Stimulated activated naive CD8-positive, alpha-beta T cell treated with anti-CD3 and anti-CD28 coated beads, Interleukin-15, Interleukin-2, amounts not matched to agents 100 U/mL and 50 U/mL, for 24 hours (primary cell): Measurements from ENCODE around the gene CMPK1.

Source experiments
- ATAC-seq: fragments of 150-1000 bp; cut with Tn5 transposase; one replicate; pipeline ENCODE4 v1.10.0; 2021
- DNase-seq: peaks from one replicate; pipeline ENCODE4 v3.0.0; 2021

The CMPK1 gene

GRCh38 chr1:47424336-47424982, 90.9 kb downstream of the CMPK1 start:
- peak; percentile 14 for ATAC-seq
- no peak for DNase-seq
